ENCODE data around the gene RIGI.
A peak's percentile ranks its signal among the peaks of the same experiment; 100 is the strongest.

RIGI gene

GRCh38 chr9:32526041-32526706 lies at the start of gene RIGI:
RIGI (minus strand) TSS chr9:32526196; CDS start chr9:32526166, 30 bp downstream.
- peak within 1 kb of the TSS; percentile 76 for H3K4me3 ChIP-seq (ENCODE audit: low read depth, low read length)
- peak; percentile 46 for DNase-seq (ENCODE audit: low read depth, low spot score)
- ChIA-PET POLR2A (interaction anchor here (0.6 to 1.1 kb wide), 4 partner anchors 25 to 147 kb away, joined by 3 to 4 read pairs (median 3); partner anchors contain the start of gene SMIM27), CTCF (interaction anchor here (0.6 to 6.9 kb wide), 19 partner anchors 9 to 147 kb away, joined by 3 to 71 read pairs (median 5); partner anchors contain the start of genes ACO1 and NDUFB6)
- TF ChIP-seq CTCF (IDR thresholded peaks at IDR 0.05; ENCODE audit: insufficient read depth, low read length, missing control alignments), result peak; percentile 25

GRCh38 chr9:32574858-32575257 lies 48.9 kb upstream of the RIGI start:
- ChIA-PET POLR2A (no interaction called here), CTCF (interaction anchor here (0.6 to 9.9 kb wide), 10 partner anchors 15 to 417 kb away, joined by 3 to 241 read pairs (median 14); partner anchors contain the start of gene ACO1)
- no peak overlapping the region for H3K4me3 ChIP-seq (ENCODE audit: low read depth, low read length)
- DNase-seq (ENCODE audit: low read depth, low spot score), result no peak
- no peak for TF ChIP-seq CTCF (IDR thresholded peaks at IDR 0.05; ENCODE audit: insufficient read depth, low read length, missing control alignments)

GRCh38 chr9:32573821-32574220 lies 47.8 kb upstream of the RIGI start:
- POLR2A ChIA-PET, result no interaction called here
- no peak for TF ChIP-seq CTCF (IDR thresholded peaks at IDR 0.05; ENCODE audit: insufficient read depth, low read length, missing control alignments)
- CTCF ChIA-PET, result interaction anchor here (0.8 to 9.9 kb wide), 11 partner anchors 7 to 397 kb away, joined by 3 to 241 read pairs (median 24); partner anchors contain the start of gene ACO1
- H3K4me3 ChIP-seq (ENCODE audit: low read depth, low read length), result no peak overlapping the region
- DNase-seq (ENCODE audit: low read depth, low spot score), result no peak

- H3K4me3 ChIP-seq (ENCODE audit: low read depth, low read length), result peak within 1 kb of the TSS; percentile 98
- POLR2A ChIA-PET, result interaction anchor here (1.0 to 1.7 kb wide), 4 partner anchors 9 to 194 kb away, joined by 3 to 9 read pairs (median 6); partner anchors contain the start of gene ACO1
- TF ChIP-seq CTCF (IDR thresholded peaks at IDR 0.05; ENCODE audit: insufficient read depth, low read length, missing control alignments), result no peak
- CTCF ChIA-PET, result interaction anchor here (1.0 to 9.9 kb wide), 17 partner anchors 8 to 401 kb away, joined by 3 to 241 read pairs (median 7); partner anchors contain the start of genes ACO1 and RIGI
- DNase-seq (ENCODE audit: low read depth, low spot score), result no peak
Observed at GRCh38 chr9:32572900-32573523, 47.0 kb upstream of the RIGI start, which contains the start of gene NDUFB6. NDUFB6 (minus strand) TSS chr9:32573159; CDS start chr9:32573060, 99 bp downstream.

- H3K4me3 ChIP-seq (ENCODE audit: low read depth, low read length), result peak overlapping the region; percentile 98
- POLR2A ChIA-PET, result interaction anchor here (1.0 to 1.7 kb wide), 4 partner anchors 8 to 193 kb away, joined by 3 to 9 read pairs (median 6); partner anchors contain the start of gene ACO1
- no peak for DNase-seq (ENCODE audit: low read depth, low spot score)
- CTCF ChIA-PET, result interaction anchor here (0.7 to 4.0 kb wide), 30 partner anchors 8 to 401 kb away, joined by 3 to 241 read pairs (median 4); partner anchors contain the start of genes ACO1 and RIGI
- peak; percentile 75 for TF ChIP-seq CTCF (IDR thresholded peaks at IDR 0.05; ENCODE audit: insufficient read depth, low read length, missing control alignments)
Observed at GRCh38 chr9:32571969-32572899, 46.2 kb upstream of the RIGI start.

Measured in AG04449 (cell line).